A549 (cell line): ENCODE data around the gene SLC30A1. TPM values are rescaled to one million over a fixed set of nuclear protein-coding genes. Genes with fewer than 3 reads are reported as not detected.

Experiments used
- ATAC-seq, 2 experiments: fragments of 200-7000 bp in 1 of 2; fragments of >200 bp in 1 of 2; cut with Nextera tagmentation in 1 of 2; cut with Tn5 transposase in 1 of 2; 3 replicates each; pipeline versions ENCODE4 v1.8.0 to v1.9.1; 2018 to 2020; ENCODE audit warnings: mild to moderate bottlenecking in 1 of 2, moderate library complexity in 1 of 2
- CTCF ChIA-PET: fragments of 300-600 bp; sonication (Branson Sonifier 250); formaldehyde crosslinking; extraction: SDS; loops from one replicate; lab custom pipeline; 2021; ENCODE audit warnings: antibody characterized with exemption, inconsistent platforms; lab: Yijun Ruan, JAX
- POLR2A ChIA-PET: fragments of 350-600 bp; formaldehyde crosslinking; extraction: SDS; loops from one replicate; lab custom pipeline; 2021; ENCODE audit warnings: antibody characterized with exemption, inconsistent platforms; lab: Yijun Ruan, JAX
- DNase-seq, 2 experiments: peaks; one replicate each; pipeline versions ENCODE4 v3.0.0 to v3.0.0-alpha.2; 2011 to 2016; ENCODE audit warnings: low read depth in 1 of 2, low spot score in 1 of 2
- FAIRE-seq: peaks from 2 replicates; lab custom pipeline; 2011; peaks lifted over from hg19 to GRCh38; lab: Jason Lieb, UNC
- H3K27ac ChIP-seq, 2 experiments: fragments of >200 bp; sonication (Bioruptor Twin); formaldehyde crosslinking; 3 replicates each; pipeline ENCODE4 v1.5.1; 2016 to 2017
- H3K4me1 ChIP-seq: fragments of >200 bp; sonication (Bioruptor Twin); formaldehyde crosslinking; 3 replicates; pipeline ENCODE4 v1.6.1; 2016
- H3K4me2 ChIP-seq: fragments of >200 bp; sonication (Bioruptor Twin); formaldehyde crosslinking; 3 replicates; pipeline ENCODE4 v1.6.1; 2016
- H3K4me3 ChIP-seq: fragments of >200 bp; sonication (Bioruptor Twin); formaldehyde crosslinking; 3 replicates; pipeline ENCODE4 v1.5.1; 2016
- H3K9me3 ChIP-seq: fragments of >200 bp; sonication (Bioruptor Twin); formaldehyde crosslinking; 3 replicates; pipeline ENCODE4 v1.6.1; 2016
- BHLHE40 ChIP-seq: IDR thresholded peaks from 2 replicates; pipeline ENCODE4 v1.6.1; 2012; ENCODE audit warnings: low read depth, low read length, inconsistent platforms
- CBX2 ChIP-seq: fragments of 200-600 bp; sonication (generic); IDR thresholded peaks from 2 replicates; pipeline ENCODE4 v1.6.1; 2016; ENCODE audit warnings: low read depth, mild to moderate bottlenecking, borderline replicate concordance
- CEBPB ChIP-seq, 2 experiments: fragments of >200 bp in 1 of 2; sonication (Bioruptor Twin) in 1 of 2; formaldehyde crosslinking in 1 of 2; IDR thresholded peaks; 2 replicates each; pipeline ENCODE4 v1.6.1; 2012 to 2016
- EHMT2 ChIP-seq: fragments of 200-600 bp; sonication (generic); IDR thresholded peaks from 2 replicates; pipeline ENCODE4 v1.6.1; 2016; ENCODE audit warnings: antibody characterized with exemption, low read depth, mild to moderate bottlenecking, moderate library complexity
- ESRRA ChIP-seq: fragments of 150-350 bp; IDR thresholded peaks from 2 replicates; pipeline ENCODE4 v1.6.1; 2014; ENCODE audit warnings: mild to moderate bottlenecking, low read length, borderline replicate concordance
- GATA3 ChIP-seq: IDR thresholded peaks from 2 replicates; pipeline ENCODE4 v1.6.1; 2012; ENCODE audit warnings: borderline replicate concordance
- HOXA7 ChIP-seq: fragments of 250-450 bp; sonication (Bioruptor Pico); IDR thresholded peaks from 2 replicates; pipeline ENCODE4 v1.5.0; 2020; ENCODE audit warnings: mild to moderate bottlenecking, moderate library complexity
- HOXB13 ChIP-seq: fragments of 250-450 bp; sonication (Bioruptor Pico); IDR thresholded peaks from 2 replicates; pipeline ENCODE4 v1.5.0; 2020; ENCODE audit warnings: low read depth, mild to moderate bottlenecking, moderate library complexity
- HOXB5 ChIP-seq: fragments of 250-450 bp; sonication (Bioruptor Pico); IDR thresholded peaks from 2 replicates; pipeline ENCODE4 v1.5.0; 2020; ENCODE audit warnings: mild to moderate bottlenecking, moderate library complexity
- JUNB ChIP-seq: fragments of >200 bp; sonication (Bioruptor Twin); formaldehyde crosslinking; IDR thresholded peaks from 2 replicates; pipeline ENCODE4 v1.6.1; 2016
- MYC ChIP-seq: IDR thresholded peaks from 2 replicates; pipeline ENCODE4 v1.6.1; 2012; ENCODE audit warnings: mild to moderate bottlenecking, inconsistent platforms, low read length, improper control_type of control experiment, borderline replicate concordance
- NFE2L2 ChIP-seq: fragments of 150-350 bp; conservative IDR thresholded peaks from 2 replicates; pipeline ENCODE4 v1.6.1; 2014; ENCODE audit warnings: low read length
- PHF8 ChIP-seq: fragments of 200-600 bp; sonication (generic); IDR thresholded peaks from 2 replicates; pipeline ENCODE4 v1.6.1; 2016; ENCODE audit warnings: low read depth, mild to moderate bottlenecking, antibody characterized with exemption, moderate library complexity, borderline replicate concordance
- POLR2A ChIP-seq: IDR thresholded peaks from 2 replicates; pipeline ENCODE4 v1.6.1; 2012; ENCODE audit warnings: mild to moderate bottlenecking, low read length
- RAD21 ChIP-seq, 2 experiments: fragments of >200 bp in 1 of 2; sonication (Bioruptor Twin) in 1 of 2; formaldehyde crosslinking in 1 of 2; IDR thresholded peaks in 1 of 2; conservative IDR thresholded peaks in 1 of 2; 2 replicates in 1 of 2; 3 replicates in 1 of 2; pipeline ENCODE4 v1.6.1; 2012 to 2018; ENCODE audit warnings: inconsistent platforms in 1 of 2
- RARB ChIP-seq: fragments of 250-450 bp; sonication (Bioruptor Pico); IDR thresholded peaks from 2 replicates; pipeline ENCODE4 v1.8.0; 2021; ENCODE audit warnings: mild to moderate bottlenecking, moderate library complexity
- RFX5 ChIP-seq: fragments of 450-650 bp; IDR thresholded peaks from 2 replicates; pipeline ENCODE4 v1.7.1; 2014; ENCODE audit warnings: antibody characterized with exemption, mild to moderate bottlenecking, moderate library complexity
- TFCP2L1 ChIP-seq: fragments of 250-450 bp; sonication (Bioruptor Pico); IDR thresholded peaks from 2 replicates; pipeline ENCODE4 v1.5.0; 2021; ENCODE audit warnings: mild to moderate bottlenecking
- ZC3H11A ChIP-seq: fragments of 450-650 bp; IDR thresholded peaks from 2 replicates; pipeline ENCODE4 v1.6.1; 2014; ENCODE audit warnings: antibody characterized with exemption, mild to moderate bottlenecking
- WGBS: methylation state at CpG from one replicate; pipeline ENCODE4 v1.1.6; 2017; ENCODE audit errors: missing lambda C conversion rate; 5-methylcytosine and 5-hydroxymethylcytosine counted together
- polyA plus RNA-seq, 4 experiments: library from polyadenylated mRNA; depleted of rRNA in 3 of 4; stranded (reverse); fragments of >200 nt; fragmentation: RNase III in 1 of 4; extraction: RNeasy Plus Mini Kit Qiagen cat#74134 plus additional on column Dnase treatment in 1 of 4; gene quantifications; 2 replicates in 3 of 4; 3 replicates in 1 of 4; pipeline ENCODE4 v1.2.3, GENCODE V29; 2011 to 2017
- TF ChIP-seq, protein P1 (sequence below): fragments of >200 bp; sonication (Bioruptor Twin); formaldehyde crosslinking; IDR thresholded peaks from 3 replicates; pipeline ENCODE4 v1.5.1; 2016
- TF ChIP-seq, protein P2 (sequence below): IDR thresholded peaks from 2 replicates; pipeline ENCODE4 v1.6.1; 2012; ENCODE audit warnings: low read depth, borderline replicate concordance
- TF ChIP-seq, protein P3 (sequence below): fragments of 250-450 bp; sonication (Bioruptor Pico); IDR thresholded peaks from 2 replicates; pipeline ENCODE4 v1.5.0; 2021; ENCODE audit warnings: mild to moderate bottlenecking, moderate library complexity, borderline replicate concordance
- TF ChIP-seq, protein P4 (sequence below): fragments of >200 bp; sonication (Bioruptor Twin); formaldehyde crosslinking; IDR thresholded peaks from 3 replicates; pipeline ENCODE4 v1.6.1; 2016

The SLC30A1 gene
- polyA plus RNA-seq, 2 of the 4 experiments (the other 2 are of a cell fraction): 20.6 to 27.0 TPM

DNA sequence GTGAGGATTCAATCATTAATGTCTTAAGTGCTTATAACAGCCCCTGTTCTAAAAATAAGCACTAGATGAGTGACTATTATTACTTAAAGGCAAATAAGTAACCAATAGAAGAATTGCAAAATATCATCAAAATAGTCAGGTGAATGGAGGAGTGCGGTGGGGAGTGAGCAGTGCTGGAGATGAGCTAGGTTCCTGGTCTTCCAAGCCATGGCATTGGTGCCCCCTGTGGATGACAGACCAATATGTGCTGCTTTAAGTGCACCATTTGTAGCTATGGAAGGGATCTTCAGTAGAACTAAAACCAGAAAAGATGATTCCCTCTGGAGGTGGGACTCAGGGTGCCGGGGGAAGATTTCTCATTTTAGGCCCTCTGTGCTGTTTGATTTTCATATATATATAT lies 46.1 kb upstream of the SLC30A1 start:
- no peaks in the 10 kb centered on the region for H3K9me3 ChIP-seq
- no peak overlapping the region for H3K27ac ChIP-seq
- ChIA-PET CTCF (interaction anchor here (1.1 kb wide), 3 partner anchors 22 to 85 kb away, joined by 3 to 4 read pairs (median 3); no protein-coding TSS in a partner anchor), POLR2A (interaction anchor here (0.6 to 1.1 kb wide), 2 partner anchors 46 to 110 kb away, joined by 3 to 5 read pairs; partner anchors contain the start of gene SLC30A1)
- H3K4me1 ChIP-seq: no peaks in the 10 kb centered on the region
- peak in 1 of 2 experiments; percentile 63 for DNase-seq
- FAIRE-seq: no peak
- no peak overlapping the region for H3K4me2 ChIP-seq
- TF ChIP-seq, protein P1, sequence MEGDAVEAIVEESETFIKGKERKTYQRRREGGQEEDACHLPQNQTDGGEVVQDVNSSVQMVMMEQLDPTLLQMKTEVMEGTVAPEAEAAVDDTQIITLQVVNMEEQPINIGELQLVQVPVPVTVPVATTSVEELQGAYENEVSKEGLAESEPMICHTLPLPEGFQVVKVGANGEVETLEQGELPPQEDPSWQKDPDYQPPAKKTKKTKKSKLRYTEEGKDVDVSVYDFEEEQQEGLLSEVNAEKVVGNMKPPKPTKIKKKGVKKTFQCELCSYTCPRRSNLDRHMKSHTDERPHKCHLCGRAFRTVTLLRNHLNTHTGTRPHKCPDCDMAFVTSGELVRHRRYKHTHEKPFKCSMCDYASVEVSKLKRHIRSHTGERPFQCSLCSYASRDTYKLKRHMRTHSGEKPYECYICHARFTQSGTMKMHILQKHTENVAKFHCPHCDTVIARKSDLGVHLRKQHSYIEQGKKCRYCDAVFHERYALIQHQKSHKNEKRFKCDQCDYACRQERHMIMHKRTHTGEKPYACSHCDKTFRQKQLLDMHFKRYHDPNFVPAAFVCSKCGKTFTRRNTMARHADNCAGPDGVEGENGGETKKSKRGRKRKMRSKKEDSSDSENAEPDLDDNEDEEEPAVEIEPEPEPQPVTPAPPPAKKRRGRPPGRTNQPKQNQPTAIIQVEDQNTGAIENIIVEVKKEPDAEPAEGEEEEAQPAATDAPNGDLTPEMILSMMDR: peak; percentile 28; the same call in 1 of the 3 replicates
- TF ChIP-seq JUNB (no peak), RAD21 (conservative IDR thresholded peaks at IDR 0.05 in 1 of 2, IDR thresholded peaks at IDR 0.05 in 1 of 2) (peak; percentile 42 to 61; a peak in 4 of 5 replicates)
- ATAC-seq: peak; percentile 79 to 89
- WGBS: 65% methylated on average over 2 of the region's 2 CpGs
- no peak overlapping the region for H3K4me3 ChIP-seq

DNA sequence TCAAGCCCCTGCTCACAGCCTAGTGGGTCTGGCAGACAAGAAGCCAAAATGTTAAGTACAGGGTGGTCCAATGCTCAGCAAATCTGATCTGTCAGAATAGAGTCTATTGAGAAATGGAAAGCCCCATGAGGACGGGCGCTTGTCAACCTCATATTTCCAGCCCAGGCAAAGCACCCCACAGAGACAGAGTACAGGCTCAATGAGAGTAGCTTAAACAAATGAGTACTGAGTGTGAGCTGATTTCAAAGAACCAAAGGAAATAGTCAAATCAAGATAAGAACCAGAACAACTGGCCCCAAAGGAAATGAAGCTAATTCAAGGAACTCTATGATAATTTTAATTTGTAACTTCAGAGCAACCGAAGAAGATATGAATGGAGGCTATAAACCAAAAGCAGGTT lies 44.6 kb upstream of the SLC30A1 start:
- WGBS: 85% methylated on average over 3 of the region's 3 CpGs

DNA sequence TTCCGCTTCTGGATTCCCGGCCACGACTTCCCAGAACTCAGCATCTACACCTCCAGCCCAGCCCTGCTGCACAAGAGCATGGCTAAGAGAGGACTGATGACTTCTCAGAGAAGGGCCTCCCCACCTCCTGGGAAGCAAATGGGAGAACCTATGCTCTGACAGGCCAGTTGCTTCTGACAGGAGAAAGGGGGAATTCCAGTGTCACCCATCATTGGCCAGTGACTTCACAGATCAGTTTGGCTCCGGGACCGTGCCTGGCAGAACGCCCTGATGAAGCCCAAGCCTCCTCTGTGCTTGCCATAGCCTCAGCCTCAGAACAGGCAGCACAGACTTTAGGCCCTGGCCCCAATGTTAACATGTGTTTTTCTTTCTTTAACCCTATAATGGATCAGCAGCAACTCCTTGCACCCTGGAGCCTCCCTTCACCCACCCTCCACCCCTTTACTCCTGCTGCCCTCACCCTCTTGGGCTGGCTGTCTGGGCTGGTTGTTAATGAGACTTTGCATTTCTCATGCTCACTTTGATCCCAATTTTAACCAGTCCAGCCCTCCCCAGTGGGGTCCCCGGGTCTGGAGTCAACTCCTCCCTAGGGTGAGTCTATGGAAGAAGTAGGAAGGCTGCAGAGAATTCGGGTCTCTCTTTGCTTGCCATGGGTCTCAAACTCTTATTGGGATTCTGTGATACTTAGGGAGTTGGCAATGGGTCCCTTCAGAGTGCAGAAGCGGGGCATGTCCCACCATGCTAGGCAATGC lies 42.7 kb upstream of the SLC30A1 start:
- POLR2A ChIA-PET: no interaction called here
- WGBS: 74% methylated on average over 9 of the region's 9 CpGs
- ATAC-seq: no peak; a peak in 1 of 6 replicates
- TF ChIP-seq POLR2A (no peak), EHMT2 (no peak), CBX2 (no peak), ESRRA (no peak), PHF8 (no peak), NFE2L2 (no peak), HOXB13 (CRISPR knock-in tag) (no peak), HOXA7 (CRISPR knock-in tag) (no peak), TFCP2L1 (CRISPR knock-in tag) (no peak), HOXB5 (CRISPR knock-in tag) (no peak), RAD21 (conservative IDR thresholded peaks at IDR 0.05 in 1 of 2, IDR thresholded peaks at IDR 0.05 in 1 of 2) (no peak), GATA3 (no peak), ZC3H11A (no peak), RFX5 (no peak)
- TF ChIP-seq, protein P2, sequence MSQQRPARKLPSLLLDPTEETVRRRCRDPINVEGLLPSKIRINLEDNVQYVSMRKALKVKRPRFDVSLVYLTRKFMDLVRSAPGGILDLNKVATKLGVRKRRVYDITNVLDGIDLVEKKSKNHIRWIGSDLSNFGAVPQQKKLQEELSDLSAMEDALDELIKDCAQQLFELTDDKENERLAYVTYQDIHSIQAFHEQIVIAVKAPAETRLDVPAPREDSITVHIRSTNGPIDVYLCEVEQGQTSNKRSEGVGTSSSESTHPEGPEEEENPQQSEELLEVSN: no peak
- TF ChIP-seq, protein P1: no peak

More for the DNA sequence above, 44.6 kb upstream of the SLC30A1 start:
- Histone ChIP-seq H3K9me3 (no peaks in the 10 kb centered on the region), H3K4me3 (no peak overlapping the region), H3K27ac (no peak overlapping the region), H3K4me1 (no peaks in the 10 kb centered on the region), H3K4me2 (no peak overlapping the region)
- ChIA-PET POLR2A (no interaction called here), CTCF (interaction anchor here (1.1 to 1.3 kb wide), 2 partner anchors 15 to 29 kb away, joined by 3 read pairs; no protein-coding TSS in a partner anchor)
- TF ChIP-seq CEBPB (IDR thresholded peaks at IDR 0.05): no peak
- no peak for TF ChIP-seq PHF8
- no peak for TF ChIP-seq CBX2
- TF ChIP-seq, protein P3, sequence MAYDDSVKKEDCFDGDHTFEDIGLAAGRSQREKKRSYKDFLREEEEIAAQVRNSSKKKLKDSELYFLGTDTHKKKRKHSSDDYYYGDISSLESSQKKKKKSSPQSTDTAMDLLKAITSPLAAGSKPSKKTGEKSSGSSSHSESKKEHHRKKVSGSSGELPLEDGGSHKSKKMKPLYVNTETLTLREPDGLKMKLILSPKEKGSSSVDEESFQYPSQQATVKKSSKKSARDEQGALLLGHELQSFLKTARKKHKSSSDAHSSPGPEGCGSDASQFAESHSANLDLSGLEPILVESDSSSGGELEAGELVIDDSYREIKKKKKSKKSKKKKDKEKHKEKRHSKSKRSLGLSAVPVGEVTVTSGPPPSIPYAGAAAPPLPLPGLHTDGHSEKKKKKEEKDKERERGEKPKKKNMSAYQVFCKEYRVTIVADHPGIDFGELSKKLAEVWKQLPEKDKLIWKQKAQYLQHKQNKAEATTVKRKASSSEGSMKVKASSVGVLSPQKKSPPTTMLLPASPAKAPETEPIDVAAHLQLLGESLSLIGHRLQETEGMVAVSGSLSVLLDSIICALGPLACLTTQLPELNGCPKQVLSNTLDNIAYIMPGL (CRISPR knock-in tag): no peak
- no peak for TF ChIP-seq BHLHE40
- TF ChIP-seq ESRRA: no peak
- TF ChIP-seq, protein P4, sequence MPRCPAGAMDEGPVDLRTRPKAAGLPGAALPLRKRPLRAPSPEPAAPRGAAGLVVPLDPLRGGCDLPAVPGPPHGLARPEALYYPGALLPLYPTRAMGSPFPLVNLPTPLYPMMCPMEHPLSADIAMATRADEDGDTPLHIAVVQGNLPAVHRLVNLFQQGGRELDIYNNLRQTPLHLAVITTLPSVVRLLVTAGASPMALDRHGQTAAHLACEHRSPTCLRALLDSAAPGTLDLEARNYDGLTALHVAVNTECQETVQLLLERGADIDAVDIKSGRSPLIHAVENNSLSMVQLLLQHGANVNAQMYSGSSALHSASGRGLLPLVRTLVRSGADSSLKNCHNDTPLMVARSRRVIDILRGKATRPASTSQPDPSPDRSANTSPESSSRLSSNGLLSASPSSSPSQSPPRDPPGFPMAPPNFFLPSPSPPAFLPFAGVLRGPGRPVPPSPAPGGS: no peak
- TF ChIP-seq HOXA7 (CRISPR knock-in tag): no peak
- TF ChIP-seq MYC: no peak
- no peak for TF ChIP-seq ZC3H11A
- TF ChIP-seq NFE2L2: no peak
- no peak for TF ChIP-seq RARB (CRISPR knock-in tag)
- FAIRE-seq (no peak), DNase-seq (no peak), ATAC-seq (no peak)

More for the DNA sequence above, 42.7 kb upstream of the SLC30A1 start:
- H3K4me2 ChIP-seq: no peak overlapping the region
- no peaks in the 10 kb centered on the region for H3K4me1 ChIP-seq
- no peaks in the 10 kb centered on the region for H3K9me3 ChIP-seq
- DNase-seq (no peak), FAIRE-seq (no peak)
- CTCF ChIA-PET: interaction anchor here (0.6 to 6.2 kb wide), 2 partner anchors 11 to 381 kb away, joined by 3 to 28 read pairs; no protein-coding TSS in a partner anchor
- H3K4me3 ChIP-seq: no peak overlapping the region
- peak overlapping the region in 1 of 2 experiments; percentile 15; a peak in 2 of 6 replicates for H3K27ac ChIP-seq
